ENCODE results near the gene SIRT6. TPM values are rescaled to one million over a fixed set of nuclear protein-coding genes. Genes with fewer than 3 reads are reported as not detected.

SIRT6 gene
- total and polyA plus RNA-seq, 10 donors = 15.9 to 39.8 (median 29.9) TPM

- TF ChIP-seq POLR2A (IDR thresholded peaks at IDR 0.05) (no peak), POLR2AphosphoS5 (IDR thresholded peaks at IDR 0.05) (no peak), CTCF (IDR thresholded peaks at IDR 0.05 in 8 of 11, conservative IDR thresholded peaks at IDR 0.05 in 3 of 11) (no peak)
- H3K27ac ChIP-seq = no peak overlapping the region
- peaks cover 0 to 5% (median 0%) of the 10 kb centered on the region in 7 donors for H3K27me3 ChIP-seq (replicated peaks in 1 of 7)
- intact Hi-C loops (cut with DNase I; ENCODE audit: low total_unique reads) = loop anchor here (5.0 to 10.0 kb wide), 2 partner anchors 58 to 190 kb away; no protein-coding TSS in a partner anchor
- H3K4me3 ChIP-seq = no peak overlapping the region
- peaks cover 0 to 10% (median 0%) of the 10 kb centered on the region in 6 donors for H3K36me3 ChIP-seq
- H3K9me3 ChIP-seq = no peaks in the 10 kb centered on the region
- 88 to 95% (median 94%) methylated on average over 2 of the region's 2 CpGs for WGBS, 5 donors
- H3K4me1 ChIP-seq = peaks cover 19 to 45% (median 31%) of the 10 kb centered on the region in 6 donors
- no peak for DNase-seq
Observed at GRCh38 chr19:4184718-4185352, 2.5 kb upstream of the SIRT6 start.

- intact Hi-C loops (cut with DNase I; ENCODE audit: low total_unique reads) = loop anchor here (10.0 kb wide), 1 partner anchor 189 kb away; no protein-coding TSS in a partner anchor
- Histone ChIP-seq H3K4me3 (no peak overlapping the region), H3K27ac (no peak overlapping the region), H3K4me1 (peaks cover 19 to 45% (median 31%) of the 10 kb centered on the region in 6 donors), H3K36me3 (peaks cover 0 to 17% (median 4%) of the 10 kb centered on the region in 6 donors), H3K27me3 (replicated peaks in 1 of 7) (peaks cover 0 to 5% (median 0%) of the 10 kb centered on the region in 7 donors), H3K9me3 (no peaks in the 10 kb centered on the region)
- DNase-seq = peak; percentile 77
- TF ChIP-seq POLR2AphosphoS5 (IDR thresholded peaks at IDR 0.05) (no peak), POLR2A (IDR thresholded peaks at IDR 0.05) (no peak), CTCF (IDR thresholded peaks at IDR 0.05 in 8 of 11, conservative IDR thresholded peaks at IDR 0.05 in 3 of 11) (no peak)
- 43 to 56% (median 49%) methylated on average over 12 to 23 of the region's 23 CpGs for WGBS, 5 donors
Observed at GRCh38 chr19:4183967-4184717, 1.8 kb upstream of the SIRT6 start.

- TF ChIP-seq CTCF (IDR thresholded peaks at IDR 0.05 in 8 of 11, conservative IDR thresholded peaks at IDR 0.05 in 3 of 11) (no peak), POLR2A (IDR thresholded peaks at IDR 0.05) (no peak), POLR2AphosphoS5 (IDR thresholded peaks at IDR 0.05) (no peak)
- H3K36me3 ChIP-seq = peaks cover 0 to 48% (median 26%) of the 10 kb centered on the region in 6 donors
- peak overlapping the region in 4 of 8 donors; percentile 89 to 94 (median 92) for H3K27ac ChIP-seq
- H3K9me3 ChIP-seq = no peaks in the 10 kb centered on the region
- no peak for DNase-seq
- peaks cover 0 to 5% (median 0%) of the 10 kb centered on the region in 7 donors for H3K27me3 ChIP-seq (replicated peaks in 1 of 7)
- intact Hi-C loops (cut with DNase I; ENCODE audit: low total_unique reads) = loop anchor here (10.0 kb wide), 1 partner anchor 186 kb away; no protein-coding TSS in a partner anchor
- peaks cover 19 to 41% (median 29%) of the 10 kb centered on the region in 6 donors for H3K4me1 ChIP-seq
- peak overlapping the region in 5 of 8 donors; percentile 72 to 96 (median 82) for H3K4me3 ChIP-seq
- WGBS, 5 donors = 64 to 83% (median 72%) methylated on average over 2 of the region's 2 CpGs
Observed at GRCh38 chr19:4181053-4181508, 1.3 kb downstream of the SIRT6 start.

All from spleen (tissue), 11 donors.